GM12875 (cell line): ENCODE results near the gene GLIS1.

Experiments
- H3K4me3 ChIP-seq: one replicate; pipeline ENCODE4 v1.5.1; 2011; ENCODE audit warnings: low read depth, low read length, control low read depth
- CTCF ChIP-seq: IDR thresholded peaks from 2 replicates; pipeline ENCODE4 v1.5.1; 2011; ENCODE audit warnings: low read depth, mild to moderate bottlenecking, control low read depth, inconsistent platforms, low read length, moderate library complexity, borderline replicate concordance; ENCODE audit not compliant: insufficient read depth

Gene GLIS1

GRCh38 chr1:53486395-53487026 is 252.5 kb downstream of the GLIS1 start:
- TF ChIP-seq CTCF = no peak
- no peak overlapping the region for H3K4me3 ChIP-seq

DNA sequence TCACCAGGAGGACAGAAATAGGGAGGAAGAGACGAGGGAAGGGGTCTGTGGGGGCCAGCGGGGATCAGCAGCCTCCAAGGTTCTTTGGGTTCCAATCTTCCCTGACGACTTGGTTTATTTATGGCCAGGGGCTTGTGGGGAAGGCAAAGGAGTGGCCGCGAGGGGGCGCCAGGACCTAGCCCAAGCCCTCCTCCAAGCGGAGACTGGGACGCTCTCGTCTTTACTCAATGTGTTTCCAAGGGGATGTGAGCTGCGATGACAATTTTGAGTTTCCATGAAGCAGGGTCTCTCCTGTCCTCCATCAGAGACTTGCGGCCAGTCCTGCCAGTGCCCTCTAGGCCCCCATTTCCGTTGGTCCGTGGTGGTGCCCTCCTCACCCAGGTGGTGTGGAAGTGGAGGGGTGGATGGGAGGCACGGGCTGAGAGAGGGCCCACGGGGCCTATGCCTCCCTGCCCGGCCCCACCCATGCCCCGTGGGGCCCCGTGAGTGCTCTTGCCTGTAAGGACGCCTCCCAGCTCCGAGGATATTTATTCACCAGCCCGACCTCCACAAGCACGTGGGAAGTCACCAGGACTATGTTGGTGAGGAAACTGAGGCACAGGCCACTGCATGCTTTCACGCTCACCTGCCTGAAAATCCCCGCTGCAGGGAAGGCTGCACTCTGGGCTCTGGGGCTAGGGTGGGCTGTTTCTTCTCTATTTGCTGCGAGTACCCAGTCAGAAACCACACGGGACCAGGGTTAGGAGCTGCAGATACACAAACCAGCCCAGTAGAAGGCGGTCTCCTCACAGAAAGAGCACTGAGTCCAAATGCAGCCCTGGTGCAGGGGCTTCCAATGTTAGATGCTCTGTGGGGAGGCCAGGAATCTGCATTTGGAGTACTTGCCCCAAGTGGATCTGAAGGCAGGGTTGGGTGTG is 253.2 kb downstream of the GLIS1 start:
- TF ChIP-seq CTCF = peak; percentile 80
- H3K4me3 ChIP-seq = no peak overlapping the region

DNA sequence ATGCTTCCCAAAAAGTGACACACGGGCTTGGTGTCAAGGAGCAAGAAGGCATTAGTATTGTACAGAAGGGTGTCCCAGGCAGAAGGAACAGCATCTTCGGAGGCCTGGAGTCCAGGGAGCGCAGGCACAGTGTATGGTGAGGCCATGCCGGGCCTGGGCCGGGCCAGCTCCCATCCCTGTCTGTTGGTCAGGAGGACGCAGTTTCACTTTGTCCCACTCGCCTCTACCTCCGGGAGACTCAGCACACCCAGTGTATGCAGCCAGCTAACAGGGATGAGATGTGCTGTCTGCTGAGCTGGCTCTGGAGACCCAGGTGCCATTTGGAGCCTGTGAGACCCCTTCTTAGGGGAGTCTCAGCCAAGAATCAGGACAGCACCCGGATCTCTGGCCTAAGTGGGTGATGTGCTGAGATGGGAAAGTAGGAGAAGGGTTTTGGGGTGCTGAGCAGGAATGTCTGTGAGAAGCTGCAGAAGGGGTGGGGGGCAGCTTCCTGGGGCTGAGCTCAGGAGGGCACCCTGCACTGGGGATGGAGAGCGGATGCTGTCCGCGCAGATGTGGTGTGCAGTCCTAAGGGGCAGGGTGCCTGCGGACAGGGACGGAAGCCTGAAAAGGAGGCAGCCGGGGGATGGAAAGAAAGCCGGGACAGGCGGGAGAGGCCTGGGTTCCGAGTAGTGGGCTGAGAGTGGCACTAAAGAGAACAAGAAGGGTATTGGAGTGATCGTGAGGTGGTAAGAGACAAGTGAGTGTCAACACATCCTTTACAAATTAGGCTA is 254.1 kb downstream of the GLIS1 start:
- TF ChIP-seq CTCF = no peak
- no peak overlapping the region for H3K4me3 ChIP-seq

- TF ChIP-seq CTCF = no peak
Observed at GRCh38 chr1:53483656-53484055, 255.3 kb downstream of the GLIS1 start.

DNA sequence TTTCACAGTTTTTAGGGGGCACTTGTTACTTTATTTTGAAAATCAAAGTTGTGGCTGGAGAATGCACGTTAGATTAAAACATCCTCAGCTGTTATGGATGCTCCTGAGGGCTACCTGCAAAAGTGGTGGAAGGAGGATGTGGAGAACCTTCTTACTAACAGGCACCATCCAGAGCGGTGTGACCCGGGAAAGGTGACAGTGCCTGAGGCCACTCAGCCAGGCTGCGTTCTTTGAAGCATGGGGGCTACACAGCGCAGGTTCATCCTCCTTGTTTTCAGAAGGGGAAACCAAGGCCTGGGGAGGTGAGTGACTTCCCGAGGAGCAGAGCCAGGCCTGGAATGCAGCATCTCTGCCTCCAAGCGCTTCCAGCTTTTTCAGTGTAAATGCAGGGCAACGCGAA is 255.8 kb downstream of the GLIS1 start:
- no peak for TF ChIP-seq CTCF
- no peak overlapping the region for H3K4me3 ChIP-seq

More at GRCh38 chr1:53483656-53484055, 255.3 kb downstream of the GLIS1 start:
- H3K4me3 ChIP-seq = no peak overlapping the region

GRCh38 chr1:53482441-53483153 is 256.4 kb downstream of the GLIS1 start:
- H3K4me3 ChIP-seq = no peak overlapping the region
- TF ChIP-seq CTCF = no peak
